Suppressor macrophage treated with lipopolysaccharide for 1 hour (primary cell): ENCODE data around the gene PRSS12.
A peak's percentile ranks its signal among the peaks of the same experiment; 100 is the strongest.
"Not testable (repeated sequence)": the region's sequence is repeated elsewhere in the genome, so short reads cannot be mapped to it uniquely, and the experiment has no call there.

Source experiments
- DNase-seq, 3 donors: peaks; one replicate each; pipeline ENCODE4 v3.0.0-alpha.2; 2020 to 2022

The PRSS12 gene, protein sequence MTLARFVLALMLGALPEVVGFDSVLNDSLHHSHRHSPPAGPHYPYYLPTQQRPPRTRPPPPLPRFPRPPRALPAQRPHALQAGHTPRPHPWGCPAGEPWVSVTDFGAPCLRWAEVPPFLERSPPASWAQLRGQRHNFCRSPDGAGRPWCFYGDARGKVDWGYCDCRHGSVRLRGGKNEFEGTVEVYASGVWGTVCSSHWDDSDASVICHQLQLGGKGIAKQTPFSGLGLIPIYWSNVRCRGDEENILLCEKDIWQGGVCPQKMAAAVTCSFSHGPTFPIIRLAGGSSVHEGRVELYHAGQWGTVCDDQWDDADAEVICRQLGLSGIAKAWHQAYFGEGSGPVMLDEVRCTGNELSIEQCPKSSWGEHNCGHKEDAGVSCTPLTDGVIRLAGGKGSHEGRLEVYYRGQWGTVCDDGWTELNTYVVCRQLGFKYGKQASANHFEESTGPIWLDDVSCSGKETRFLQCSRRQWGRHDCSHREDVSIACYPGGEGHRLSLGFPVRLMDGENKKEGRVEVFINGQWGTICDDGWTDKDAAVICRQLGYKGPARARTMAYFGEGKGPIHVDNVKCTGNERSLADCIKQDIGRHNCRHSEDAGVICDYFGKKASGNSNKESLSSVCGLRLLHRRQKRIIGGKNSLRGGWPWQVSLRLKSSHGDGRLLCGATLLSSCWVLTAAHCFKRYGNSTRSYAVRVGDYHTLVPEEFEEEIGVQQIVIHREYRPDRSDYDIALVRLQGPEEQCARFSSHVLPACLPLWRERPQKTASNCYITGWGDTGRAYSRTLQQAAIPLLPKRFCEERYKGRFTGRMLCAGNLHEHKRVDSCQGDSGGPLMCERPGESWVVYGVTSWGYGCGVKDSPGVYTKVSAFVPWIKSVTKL

DNA sequence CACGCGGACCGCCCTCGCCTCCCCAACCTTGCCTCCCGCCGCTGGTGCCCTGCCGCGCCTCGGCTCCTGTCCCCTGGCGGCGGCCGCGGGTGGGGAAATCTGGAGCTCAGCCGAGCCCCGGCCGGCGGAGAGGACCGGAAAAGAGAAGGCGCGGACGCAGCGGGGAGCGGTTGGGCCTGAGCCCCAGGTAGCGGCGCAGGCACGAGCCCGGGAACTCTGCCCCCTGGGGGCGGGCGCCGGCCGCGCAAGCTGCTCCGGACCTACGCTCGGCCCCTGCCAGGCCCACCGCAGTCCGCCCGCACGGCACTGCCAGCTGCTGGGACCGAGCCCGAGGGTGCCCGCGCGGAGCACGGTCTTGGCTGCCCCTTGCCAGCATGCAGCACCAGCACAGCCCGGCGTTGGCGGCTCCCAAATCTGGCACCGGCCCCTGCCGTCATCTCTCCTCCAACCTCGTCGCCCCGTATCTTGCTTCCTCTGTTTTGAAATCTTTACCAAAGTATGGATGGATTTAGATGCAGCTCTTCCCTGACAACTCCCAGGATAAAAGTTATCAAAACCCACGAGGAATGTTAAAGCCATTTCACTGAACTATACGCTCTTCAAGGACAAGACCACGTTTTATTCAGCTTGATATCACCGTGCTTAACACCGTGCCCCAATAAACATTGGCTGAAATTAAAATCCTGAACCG is at the start of gene PRSS12:
Gene PRSS12 (minus strand): TSS at position 161 of the 691 bp plus-strand sequence. CDS start 283 bp downstream, outside the sequence.
- peak; percentile 49 to 77 (median 63) for DNase-seq

DNA sequence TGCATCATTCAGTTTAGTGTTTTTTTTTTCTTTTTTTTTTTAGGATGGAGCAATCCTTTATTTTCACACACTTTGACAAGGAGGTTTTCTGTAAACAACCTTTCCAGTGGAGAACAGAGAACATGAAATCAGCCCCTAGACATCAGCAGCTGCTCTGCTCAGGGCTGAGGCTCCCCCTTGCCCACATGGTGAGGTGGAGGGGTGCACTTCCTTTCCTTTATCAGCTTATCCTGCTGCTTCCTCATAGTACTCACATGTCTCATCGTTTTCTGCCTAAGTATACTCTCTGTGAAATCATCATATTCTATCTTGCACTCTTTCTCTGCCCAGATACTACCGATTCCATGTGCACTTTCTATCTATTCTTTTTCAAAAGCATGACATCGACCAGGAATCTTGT is 47.6 kb upstream of the PRSS12 start:
- DNase-seq, result no peak

DNA sequence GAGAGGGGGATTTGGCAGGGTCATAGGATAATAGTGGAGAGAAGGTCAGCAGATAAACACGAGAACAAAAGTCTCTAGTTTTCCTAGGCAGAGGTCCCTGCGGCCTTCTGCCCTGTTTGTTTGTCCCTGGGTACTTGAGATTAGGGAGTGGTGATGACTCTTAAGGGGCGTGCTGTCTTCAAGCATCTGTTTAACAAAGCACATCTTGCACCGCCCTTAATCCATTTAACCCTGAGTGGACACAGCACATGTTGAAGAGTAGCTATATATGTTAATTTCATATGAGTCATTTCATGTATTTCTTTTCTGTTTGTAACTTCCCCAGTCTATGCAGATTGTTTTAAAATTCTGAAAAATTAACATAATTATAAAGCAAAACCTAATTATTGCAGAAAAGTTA is 47.1 kb upstream of the PRSS12 start:
- DNase-seq, result not testable (repeated sequence)

DNA sequence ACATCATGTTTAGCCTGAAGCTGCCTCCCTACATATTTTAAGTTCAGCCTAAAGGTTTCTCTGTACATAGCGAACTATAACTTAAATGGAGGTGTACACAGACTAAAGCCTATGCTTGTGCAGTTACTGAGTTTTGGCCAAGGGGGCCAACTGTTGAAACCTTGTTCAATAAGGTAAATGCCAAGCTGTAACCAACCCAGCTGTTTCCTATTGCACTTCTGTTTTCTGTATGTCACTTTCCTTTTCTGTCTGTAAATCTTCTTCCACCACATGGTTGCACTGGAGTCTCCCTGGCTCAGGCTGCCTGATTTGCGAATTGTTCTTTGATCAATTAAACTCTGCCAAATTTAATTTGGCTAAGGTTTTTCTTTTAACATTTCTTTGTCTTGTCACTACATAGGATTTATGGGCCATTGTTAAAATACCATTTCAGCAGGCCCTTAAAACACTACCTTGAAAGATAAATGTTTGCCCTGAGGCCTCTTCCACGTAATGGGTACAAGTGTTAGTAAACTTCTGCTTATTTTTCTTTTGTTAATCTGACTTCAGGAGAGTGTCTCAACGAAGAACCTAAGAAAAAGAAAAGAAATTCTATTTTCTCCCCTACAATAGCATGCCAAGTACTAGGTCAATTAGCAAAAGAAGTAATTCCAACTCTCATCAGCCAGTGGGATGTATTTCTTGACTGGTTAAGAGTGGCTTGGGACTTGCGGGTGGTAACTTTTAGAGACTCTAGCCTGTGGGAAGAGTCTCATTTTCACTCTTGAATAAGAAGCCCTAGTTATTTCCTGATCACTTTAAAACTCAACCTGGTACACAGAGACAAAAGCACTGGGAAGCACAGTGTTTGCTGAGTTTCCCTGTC is 45.7 kb upstream of the PRSS12 start:
- DNase-seq, result peak in 2 of 3 donors; percentile 13 to 20

DNA sequence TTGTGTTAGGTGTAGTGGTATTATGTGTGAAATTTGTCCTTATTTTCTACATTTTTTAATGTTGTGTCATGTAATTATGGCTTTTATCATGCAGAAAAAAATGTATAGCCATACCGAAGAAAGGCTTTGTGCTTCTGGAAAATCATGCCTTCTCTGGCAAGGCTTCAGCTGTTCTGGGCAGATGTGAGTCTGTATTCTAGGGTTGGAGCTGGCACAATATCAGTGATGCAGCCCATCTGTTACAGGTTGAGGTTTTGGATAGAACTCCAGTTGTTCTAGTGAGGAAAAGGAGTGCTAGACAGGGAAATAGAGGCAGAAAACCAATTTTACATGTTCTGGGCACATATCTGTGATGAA is 44.8 kb upstream of the PRSS12 start:
- DNase-seq, result no peak

DNA sequence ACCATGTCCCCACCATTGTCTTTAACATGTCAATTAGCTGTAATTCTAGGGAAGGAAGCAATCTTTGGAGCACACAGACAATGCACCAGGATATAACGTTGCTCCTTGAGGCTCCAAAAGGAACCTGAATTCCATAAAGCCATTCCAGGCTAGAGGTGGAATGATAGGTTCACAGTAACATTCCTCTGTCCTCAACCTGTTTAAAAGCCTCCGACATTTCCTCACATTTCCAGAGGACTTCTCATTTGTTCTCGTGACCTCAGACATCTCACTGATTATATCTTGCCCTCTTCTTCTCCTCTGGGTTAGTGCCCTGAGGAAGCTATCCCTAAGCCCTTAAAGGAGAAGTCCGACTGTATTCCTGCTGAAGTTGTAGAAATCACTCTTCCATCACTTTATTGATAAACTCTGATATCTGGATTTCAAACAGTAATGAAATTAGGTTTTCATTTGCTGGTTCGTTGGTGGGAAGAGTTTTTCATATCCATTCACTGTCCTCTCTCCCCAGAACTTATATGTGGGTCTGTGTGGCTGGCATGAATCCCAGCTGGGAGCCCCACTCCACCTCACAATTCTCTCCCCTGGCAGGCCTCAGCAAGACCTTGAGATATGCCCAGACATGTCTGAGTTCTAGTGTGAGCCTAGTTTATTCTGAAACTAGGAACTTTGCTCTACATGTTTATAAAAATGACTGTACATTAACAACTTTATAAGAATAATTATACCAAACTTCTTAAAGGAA is 44.2 kb upstream of the PRSS12 start:
- DNase-seq, result no peak

DNA sequence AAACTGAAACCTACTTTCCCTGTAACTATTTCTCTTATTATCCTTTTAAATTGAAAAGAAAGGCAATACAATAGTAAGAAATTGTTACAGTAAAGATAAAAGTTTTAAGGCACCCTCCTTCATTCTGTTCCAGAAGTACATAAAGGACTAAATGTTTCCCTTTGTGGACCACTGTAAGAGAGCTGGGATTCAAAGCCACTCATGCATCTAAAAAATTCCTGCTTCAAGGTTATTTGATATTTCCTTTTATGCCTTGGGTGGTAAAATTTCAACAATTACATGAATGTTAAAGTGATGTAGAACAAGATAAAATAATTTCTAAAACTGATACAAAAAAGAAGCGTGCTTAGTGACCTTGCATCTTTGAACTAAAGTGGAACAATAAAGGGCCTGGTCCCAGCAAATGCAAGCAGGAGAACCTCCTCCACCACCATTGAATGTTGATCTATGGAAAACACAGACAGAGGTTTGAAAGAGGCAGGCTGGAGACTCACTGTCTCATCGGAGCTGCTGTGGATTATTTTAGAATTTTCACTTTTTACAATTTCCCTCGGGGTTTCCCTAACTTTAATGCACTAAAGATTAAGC is 42.3 kb upstream of the PRSS12 start:
- no peak for DNase-seq

DNA sequence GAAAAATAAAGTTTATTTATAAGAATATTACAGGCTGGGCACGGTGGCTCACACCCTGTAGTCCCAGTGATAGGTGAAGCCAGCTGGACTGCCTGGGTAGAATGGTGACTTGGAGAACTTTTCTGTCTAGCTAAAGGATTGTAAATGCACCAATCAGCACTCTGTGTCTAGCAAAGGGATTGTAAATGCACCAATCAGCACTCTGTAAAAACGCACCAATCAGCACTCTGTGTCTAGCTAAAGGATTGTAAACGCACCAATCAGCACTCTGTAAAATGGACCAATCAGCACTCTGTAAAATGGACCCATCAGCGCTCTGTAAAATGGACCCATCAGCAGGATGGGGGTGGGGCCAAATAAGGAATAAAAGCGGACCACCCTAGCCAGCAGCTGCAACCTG is 39.7 kb upstream of the PRSS12 start:
- DNase-seq, result not testable (repeated sequence)

DNA sequence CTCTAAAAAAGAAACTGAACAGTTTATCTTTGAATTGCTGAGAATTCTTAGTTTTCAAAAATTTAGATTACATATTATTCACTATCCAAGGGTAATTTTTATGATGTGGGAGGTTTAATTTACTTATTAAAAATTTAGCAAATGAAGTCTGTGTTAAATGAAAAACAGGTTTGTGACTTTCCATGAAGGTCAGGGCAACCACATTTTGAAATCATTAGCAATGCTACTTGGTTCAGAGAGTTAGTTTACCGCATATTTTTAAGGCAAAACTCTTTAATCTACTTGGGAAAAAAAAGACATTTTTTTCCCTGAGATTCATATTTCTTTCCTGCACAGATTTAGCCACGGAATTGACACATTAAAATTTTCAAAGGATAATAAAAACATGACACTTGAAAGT is 37.3 kb upstream of the PRSS12 start:
- DNase-seq, result no peak

DNA sequence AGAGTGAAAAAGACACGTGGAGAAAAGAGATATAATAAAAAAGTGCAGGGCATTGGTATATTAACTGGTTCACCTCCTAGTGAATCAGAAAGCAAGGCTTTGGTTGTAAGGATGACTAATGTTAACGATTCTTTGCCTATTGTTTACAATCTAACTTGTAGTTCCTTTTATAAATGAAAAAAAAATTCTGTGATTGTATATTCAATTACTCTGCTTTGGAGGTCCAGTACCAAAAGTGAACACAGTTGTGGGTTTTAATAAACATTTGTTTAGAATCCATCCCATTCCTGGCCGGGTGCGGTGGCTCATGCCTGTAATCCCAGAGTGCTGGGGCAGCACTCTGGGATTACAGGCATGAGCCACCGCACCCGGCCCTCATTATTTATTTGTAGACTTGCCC is 36.9 kb upstream of the PRSS12 start:
- DNase-seq, result no peak

DNA sequence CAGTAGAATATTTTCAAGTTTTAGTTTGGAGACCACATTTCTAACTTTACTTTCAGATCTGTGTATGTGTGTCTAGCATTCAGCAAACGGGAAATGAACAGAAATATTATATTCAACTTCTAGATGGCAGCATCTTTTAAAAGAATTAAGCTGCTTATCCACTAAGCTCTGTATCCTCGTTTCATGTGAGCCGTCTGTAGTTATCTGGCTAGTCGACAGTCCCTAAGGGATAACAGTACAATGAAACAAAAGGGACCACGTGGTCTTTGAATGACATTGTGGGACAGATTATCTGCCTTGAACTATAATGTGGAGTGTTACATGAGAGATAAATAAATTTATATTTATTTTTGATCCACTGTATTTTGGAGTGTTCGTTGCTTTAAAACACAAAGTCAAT is 35.8 kb upstream of the PRSS12 start:
- DNase-seq, result no peak

DNA sequence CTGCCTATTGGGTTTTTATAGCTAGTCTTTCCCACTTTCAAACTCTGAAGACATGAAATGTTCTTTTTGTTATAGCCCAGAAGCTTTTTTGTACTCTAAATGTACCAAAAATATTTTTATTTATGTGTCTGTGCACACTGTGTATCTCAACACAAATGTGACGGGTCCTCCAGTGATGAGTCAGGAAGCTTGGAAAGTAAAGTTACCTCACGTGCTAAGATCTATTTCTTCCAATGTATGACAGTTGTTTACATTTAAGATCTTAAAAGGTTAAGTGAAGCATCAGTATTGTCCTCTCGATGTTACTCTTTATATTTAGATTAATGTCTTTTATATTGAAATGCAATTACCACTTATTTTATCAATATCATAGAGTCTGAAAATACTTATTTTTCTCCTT is 29.1 kb upstream of the PRSS12 start:
- no peak for DNase-seq

DNA sequence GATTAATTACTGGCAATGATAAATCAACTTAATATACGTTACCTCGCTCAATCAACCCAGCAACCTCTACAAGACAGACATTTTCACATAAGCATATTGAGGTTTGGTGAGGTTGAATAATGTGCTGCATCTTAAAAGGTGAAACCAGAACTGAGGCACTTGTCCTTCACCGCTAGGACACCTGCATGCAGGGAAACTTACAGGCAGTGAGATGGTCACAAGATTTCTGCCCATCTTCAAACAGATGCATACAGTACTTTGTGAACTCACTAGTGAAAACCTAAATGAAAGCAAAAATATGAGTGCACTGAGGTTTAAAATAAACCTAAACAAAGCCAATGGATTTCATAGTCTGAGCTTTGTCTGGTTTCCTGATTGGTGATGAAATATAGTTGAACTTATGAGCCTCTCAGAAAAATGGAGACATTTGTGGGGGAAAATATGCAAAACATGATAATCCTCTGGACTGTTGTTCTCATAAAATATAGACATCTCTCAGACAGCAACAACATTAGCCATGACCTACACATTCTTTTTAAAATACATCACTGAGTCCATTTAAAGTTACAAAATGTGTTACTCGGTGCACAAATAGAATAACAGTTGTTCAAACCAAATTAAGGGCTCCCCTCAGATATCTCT is 20.9 kb upstream of the PRSS12 start:
- no peak for DNase-seq

DNA sequence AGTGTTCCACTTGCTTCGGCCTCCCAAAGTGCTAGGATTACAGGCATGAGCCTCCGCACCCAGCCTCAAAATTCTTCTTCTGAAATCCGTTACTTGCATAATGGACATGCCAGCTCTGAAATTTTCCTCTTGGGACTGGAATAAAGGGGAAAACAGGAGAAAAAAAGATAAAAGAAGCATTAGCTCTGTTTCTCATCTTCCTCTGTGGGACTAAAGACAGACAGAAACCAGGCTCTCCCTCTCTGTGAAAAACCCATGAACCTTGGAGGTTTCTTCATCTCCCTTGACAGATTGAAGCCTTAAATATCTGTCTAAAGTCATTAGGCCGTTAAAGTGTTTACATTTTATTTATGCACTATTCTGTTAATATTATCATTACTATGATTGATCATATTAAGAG is 19.4 kb upstream of the PRSS12 start:
- DNase-seq, result no peak

DNA sequence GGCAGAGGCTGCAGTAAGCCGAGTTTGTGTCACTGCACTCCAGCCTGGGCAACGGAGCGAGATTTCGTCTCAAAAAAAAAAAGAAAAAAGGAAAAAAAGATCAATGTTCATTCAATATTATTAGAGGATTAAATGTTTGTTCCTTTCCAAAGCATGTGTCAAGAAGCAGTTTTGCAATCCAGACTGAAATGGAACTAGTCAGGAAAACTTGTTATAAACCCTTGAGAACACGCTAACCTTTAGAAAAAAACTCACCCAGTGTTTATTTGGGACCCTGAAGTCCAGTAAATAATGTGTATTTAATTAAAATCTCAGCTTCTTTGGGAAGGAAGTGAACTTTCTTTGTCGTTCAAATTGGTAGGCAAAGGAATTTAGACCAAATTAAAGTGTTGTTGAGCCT is 16.4 kb upstream of the PRSS12 start:
- no peak for DNase-seq

DNA sequence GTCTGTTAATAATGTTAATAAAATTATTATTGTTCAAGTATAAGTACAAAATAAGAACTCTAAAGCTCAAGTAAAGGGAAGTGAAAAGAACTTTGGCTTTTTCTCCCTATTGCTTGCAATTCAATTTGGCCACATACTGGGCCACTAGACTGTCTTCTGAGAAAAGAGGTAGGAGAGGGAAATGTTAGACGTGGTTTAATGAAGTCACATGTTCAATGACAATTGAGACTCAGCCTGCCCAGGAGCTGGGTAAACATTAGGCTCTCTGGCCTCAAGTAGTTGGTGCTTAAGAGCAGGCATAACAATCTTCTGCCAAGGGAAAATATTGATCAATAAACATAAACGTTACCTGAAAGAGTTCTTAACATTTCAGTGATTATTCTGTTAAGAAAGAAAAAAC is 15.1 kb upstream of the PRSS12 start:
- no peak for DNase-seq

DNA sequence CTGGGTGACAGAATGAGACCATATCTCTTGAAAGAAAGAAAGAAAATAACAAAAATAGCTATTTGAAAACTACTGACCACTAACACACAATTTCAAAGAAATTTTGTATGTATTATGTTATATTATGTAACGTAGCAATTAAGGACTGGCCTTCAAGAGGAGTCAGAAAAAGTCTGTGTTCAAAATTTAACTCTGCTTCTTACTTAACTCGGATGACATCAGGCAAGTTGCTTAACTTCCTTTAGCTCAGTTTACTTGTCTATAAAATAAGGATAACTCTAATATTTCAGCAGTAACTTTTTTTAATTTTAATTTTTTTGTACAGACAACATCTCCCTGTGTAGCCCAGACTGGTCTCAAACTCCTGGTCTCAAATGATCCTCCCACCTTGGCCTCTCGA is 14.6 kb upstream of the PRSS12 start:
- DNase-seq, result peak; percentile 21 to 40 (median 34)

DNA sequence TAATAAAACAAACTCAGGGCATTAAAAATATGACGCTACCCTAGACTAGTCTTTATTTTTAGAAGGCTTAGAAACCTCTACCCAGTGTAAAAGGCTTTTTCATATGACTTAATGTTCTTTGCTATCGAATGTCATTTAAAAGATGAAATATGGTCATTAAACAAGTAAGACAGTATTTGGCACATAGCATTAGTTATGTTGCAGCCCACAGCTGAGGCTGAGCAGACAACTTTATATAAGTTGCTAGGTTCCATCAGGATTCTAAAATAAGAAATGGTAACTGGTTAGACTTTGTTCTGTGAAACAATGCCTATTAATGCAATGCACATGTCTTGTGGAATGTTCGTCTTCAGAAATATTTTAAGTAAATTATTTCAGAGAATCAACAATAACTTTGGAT is 10.4 kb upstream of the PRSS12 start:
- no peak for DNase-seq

DNA sequence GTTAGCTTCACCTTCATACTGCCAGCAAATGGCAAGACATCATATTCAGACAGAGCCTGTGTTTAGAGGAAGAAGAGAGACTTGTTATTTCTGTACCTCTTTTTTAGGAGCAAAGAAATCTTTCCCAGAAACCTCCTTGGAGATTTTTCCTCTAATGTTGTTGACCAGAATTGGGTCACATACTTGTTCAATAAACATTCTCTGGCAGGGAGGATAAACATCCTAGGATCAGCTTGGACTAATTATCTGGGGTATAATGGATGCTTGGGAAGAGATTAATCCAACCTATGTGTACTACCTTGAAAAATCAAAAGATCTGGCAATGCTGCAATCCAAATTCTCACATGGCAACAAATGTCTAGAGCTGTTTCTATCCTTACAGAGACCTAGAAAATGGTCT is 8.4 kb upstream of the PRSS12 start:
- no peak for DNase-seq

DNA sequence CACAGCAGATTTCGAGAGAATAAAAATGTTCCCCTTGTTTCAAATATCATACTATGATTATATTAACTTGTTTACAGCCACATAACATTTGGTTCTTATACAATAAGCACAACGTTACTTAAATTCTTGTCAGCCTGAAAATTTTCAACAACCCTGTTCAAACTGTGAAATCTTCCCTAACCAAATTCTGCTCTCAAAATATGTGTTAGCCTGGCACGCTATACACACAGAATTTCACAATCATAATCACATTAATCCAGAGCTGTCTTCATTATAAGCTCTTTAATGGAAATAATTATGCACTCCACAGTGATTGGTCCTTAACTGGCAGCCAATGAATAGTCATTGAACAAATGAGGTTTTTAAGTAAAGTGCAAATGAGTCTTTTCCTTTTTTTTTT is 7.3 kb upstream of the PRSS12 start:
- DNase-seq, result no peak

DNA sequence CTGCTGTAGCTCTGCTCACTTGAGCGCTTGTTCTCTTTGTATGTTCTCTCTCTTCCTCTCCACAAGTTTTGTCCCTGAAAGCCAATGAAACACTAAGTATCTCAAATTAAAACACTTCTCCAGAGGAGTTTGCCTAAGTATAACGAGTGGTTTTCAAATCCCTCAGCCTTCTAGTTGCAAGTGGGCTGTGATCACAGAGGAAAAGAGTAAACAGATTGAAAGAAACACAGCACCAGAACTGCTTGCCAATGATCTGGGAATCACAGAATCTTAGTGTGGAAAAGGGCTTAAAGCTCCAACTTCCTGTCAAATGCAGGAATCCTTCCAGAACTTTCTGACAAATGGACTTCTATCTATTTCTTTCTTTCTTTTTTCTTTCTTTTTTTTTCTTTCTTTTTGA is 4.8 kb upstream of the PRSS12 start:
- DNase-seq, result no peak
